ENCODE data around the gene OTULIN. TPM values are rescaled to one million over a fixed set of nuclear protein-coding genes. Genes with fewer than 3 reads are reported as not detected.

The OTULIN gene
- total RNA-seq, 1 donor from 2014 or later, result 28.1 TPM

DNA sequence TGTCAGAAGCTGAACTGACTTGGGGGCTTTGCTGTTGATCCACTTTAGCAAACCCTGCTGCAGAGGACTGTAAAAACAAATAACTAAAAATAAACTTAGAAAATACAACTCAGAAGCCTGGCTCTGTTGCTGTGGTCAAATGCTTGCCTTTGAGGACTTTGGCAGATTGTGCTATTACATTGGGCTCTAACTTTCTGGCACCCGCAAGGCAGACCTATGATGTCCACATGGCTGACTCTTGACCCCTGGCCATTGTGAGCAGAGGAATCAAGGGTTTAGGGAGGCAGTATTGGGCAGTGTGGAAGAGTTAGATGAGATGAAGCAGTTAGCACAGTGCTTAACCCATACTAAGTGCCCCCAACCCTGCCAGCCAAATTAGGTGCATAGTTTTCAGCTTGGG lies 34.0 kb downstream of the OTULIN start:
- Mint-ChIP-seq H3K27me3 (ENCODE audit: low read depth, unreplicated experiment) (no peaks in the 10 kb centered on the region), H3K9me3 (ENCODE audit: unreplicated experiment) (no peaks in the 10 kb centered on the region), H3K27ac (ENCODE audit: unreplicated experiment) (no peak overlapping the region), H3K4me3 (ENCODE audit: unreplicated experiment) (no peak overlapping the region), H3K36me3 (ENCODE audit: low read depth, unreplicated experiment) (peaks cover 23% of the 10 kb centered on the region), H3K4me1 (ENCODE audit: low read depth, unreplicated experiment) (peaks cover 9% of the 10 kb centered on the region)
- Histone ChIP-seq H2AFZ (ENCODE audit: low read depth, low read length) (no peak overlapping the region), H3K9ac (ENCODE audit: low read length) (no peak overlapping the region), H3K79me2 (ENCODE audit: insufficient read depth, low read length) (no peaks in the 10 kb centered on the region), H3K4me1 (ENCODE audit: insufficient read depth, low read length) (no peaks in the 10 kb centered on the region), H3K27me3 (ENCODE audit: insufficient read depth, low read length) (no peaks in the 10 kb centered on the region), H3K27ac (ENCODE audit: low read depth, low read length) (no peak overlapping the region), H3K4me2 (ENCODE audit: low read length) (no peak overlapping the region), H3K9me3 (ENCODE audit: insufficient read depth, low read depth, low read length) (no peaks in the 10 kb centered on the region), H3K4me3 (ENCODE audit: insufficient read depth, low read depth, low read length) (no peak overlapping the region), H4K20me1 (ENCODE audit: insufficient read depth, low read length) (no peaks in the 10 kb centered on the region), H3K36me3 (ENCODE audit: insufficient read depth, low read length) (peaks cover 14% of the 10 kb centered on the region)
- TF ChIP-seq, protein P1, sequence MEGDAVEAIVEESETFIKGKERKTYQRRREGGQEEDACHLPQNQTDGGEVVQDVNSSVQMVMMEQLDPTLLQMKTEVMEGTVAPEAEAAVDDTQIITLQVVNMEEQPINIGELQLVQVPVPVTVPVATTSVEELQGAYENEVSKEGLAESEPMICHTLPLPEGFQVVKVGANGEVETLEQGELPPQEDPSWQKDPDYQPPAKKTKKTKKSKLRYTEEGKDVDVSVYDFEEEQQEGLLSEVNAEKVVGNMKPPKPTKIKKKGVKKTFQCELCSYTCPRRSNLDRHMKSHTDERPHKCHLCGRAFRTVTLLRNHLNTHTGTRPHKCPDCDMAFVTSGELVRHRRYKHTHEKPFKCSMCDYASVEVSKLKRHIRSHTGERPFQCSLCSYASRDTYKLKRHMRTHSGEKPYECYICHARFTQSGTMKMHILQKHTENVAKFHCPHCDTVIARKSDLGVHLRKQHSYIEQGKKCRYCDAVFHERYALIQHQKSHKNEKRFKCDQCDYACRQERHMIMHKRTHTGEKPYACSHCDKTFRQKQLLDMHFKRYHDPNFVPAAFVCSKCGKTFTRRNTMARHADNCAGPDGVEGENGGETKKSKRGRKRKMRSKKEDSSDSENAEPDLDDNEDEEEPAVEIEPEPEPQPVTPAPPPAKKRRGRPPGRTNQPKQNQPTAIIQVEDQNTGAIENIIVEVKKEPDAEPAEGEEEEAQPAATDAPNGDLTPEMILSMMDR (IDR thresholded peaks at IDR 0.05; ENCODE audit: insufficient read depth, low read depth, low read length), result no peak
- TF ChIP-seq EZH2 (IDR thresholded peaks at IDR 0.05; ENCODE audit: insufficient read depth, low read length), result no peak
- FAIRE-seq, result no peak
- DNase-seq (ENCODE audit: low read depth), result no peak

GRCh38 chr5:14699159-14699558 lies 34.6 kb downstream of the OTULIN start:
- H3K4me2 ChIP-seq (ENCODE audit: low read length), result no peak overlapping the region
- Mint-ChIP-seq H3K36me3 (ENCODE audit: low read depth, unreplicated experiment) (peaks cover 20% of the 10 kb centered on the region), H3K9me3 (ENCODE audit: unreplicated experiment) (no peaks in the 10 kb centered on the region), H3K27me3 (ENCODE audit: low read depth, unreplicated experiment) (no peaks in the 10 kb centered on the region), H3K4me3 (ENCODE audit: unreplicated experiment) (no peak overlapping the region), H3K4me1 (ENCODE audit: low read depth, unreplicated experiment) (peaks cover 9% of the 10 kb centered on the region), H3K27ac (ENCODE audit: unreplicated experiment) (no peak overlapping the region)
- H2AFZ ChIP-seq (ENCODE audit: low read depth, low read length), result no peak overlapping the region
- no peak overlapping the region for H3K9ac ChIP-seq (ENCODE audit: low read length)
- FAIRE-seq (no peak), DNase-seq (ENCODE audit: low read depth) (no peak)
- H3K4me3 ChIP-seq (ENCODE audit: insufficient read depth, low read depth, low read length), result no peak overlapping the region
- no peaks in the 10 kb centered on the region for H3K4me1 ChIP-seq (ENCODE audit: insufficient read depth, low read length)
- H3K27me3 ChIP-seq (ENCODE audit: insufficient read depth, low read length), result no peaks in the 10 kb centered on the region
- no peaks in the 10 kb centered on the region for H3K9me3 ChIP-seq (ENCODE audit: insufficient read depth, low read depth, low read length)
- H3K79me2 ChIP-seq (ENCODE audit: insufficient read depth, low read length), result no peaks in the 10 kb centered on the region
- H4K20me1 ChIP-seq (ENCODE audit: insufficient read depth, low read length), result no peaks in the 10 kb centered on the region
- H3K36me3 ChIP-seq (ENCODE audit: insufficient read depth, low read length), result peaks cover 9% of the 10 kb centered on the region
- TF ChIP-seq, protein P1 (IDR thresholded peaks at IDR 0.05; ENCODE audit: insufficient read depth, low read depth, low read length), result no peak
- TF ChIP-seq EZH2 (IDR thresholded peaks at IDR 0.05; ENCODE audit: insufficient read depth, low read length), result no peak
- no peak overlapping the region for H3K27ac ChIP-seq (ENCODE audit: low read depth, low read length)

GRCh38 chr5:14699807-14700400 lies 35.4 kb downstream of the OTULIN start:
- no peak overlapping the region for H3K4me3 Mint-ChIP-seq (ENCODE audit: unreplicated experiment)
- no peak for FAIRE-seq
- TF ChIP-seq EZH2 (IDR thresholded peaks at IDR 0.05; ENCODE audit: insufficient read depth, low read length), result no peak
- TF ChIP-seq, protein P1 (IDR thresholded peaks at IDR 0.05; ENCODE audit: insufficient read depth, low read depth, low read length), result no peak
- H3K9ac ChIP-seq (ENCODE audit: low read length), result no peak overlapping the region
- H3K4me1 Mint-ChIP-seq (ENCODE audit: low read depth, unreplicated experiment), result peaks cover 9% of the 10 kb centered on the region
- H4K20me1 ChIP-seq (ENCODE audit: insufficient read depth, low read length), result no peaks in the 10 kb centered on the region
- H3K4me3 ChIP-seq (ENCODE audit: insufficient read depth, low read depth, low read length), result no peak overlapping the region
- no peak overlapping the region for H2AFZ ChIP-seq (ENCODE audit: low read depth, low read length)
- peaks cover 20% of the 10 kb centered on the region for H3K36me3 Mint-ChIP-seq (ENCODE audit: low read depth, unreplicated experiment)
- H3K9me3 Mint-ChIP-seq (ENCODE audit: unreplicated experiment), result no peaks in the 10 kb centered on the region
- no peaks in the 10 kb centered on the region for H3K79me2 ChIP-seq (ENCODE audit: insufficient read depth, low read length)
- no peak for DNase-seq (ENCODE audit: low read depth)
- H3K27ac Mint-ChIP-seq (ENCODE audit: unreplicated experiment), result no peak overlapping the region
- H3K4me2 ChIP-seq (ENCODE audit: low read length), result no peak overlapping the region
- H3K4me1 ChIP-seq (ENCODE audit: insufficient read depth, low read length), result no peaks in the 10 kb centered on the region
- H3K9me3 ChIP-seq (ENCODE audit: insufficient read depth, low read depth, low read length), result no peaks in the 10 kb centered on the region
- no peaks in the 10 kb centered on the region for H3K27me3 ChIP-seq (ENCODE audit: insufficient read depth, low read length)
- no peaks in the 10 kb centered on the region for H3K27me3 Mint-ChIP-seq (ENCODE audit: low read depth, unreplicated experiment)
- H3K36me3 ChIP-seq (ENCODE audit: insufficient read depth, low read length), result peaks cover 9% of the 10 kb centered on the region
- H3K27ac ChIP-seq (ENCODE audit: low read depth, low read length), result no peak overlapping the region

Measured in astrocyte (in vitro differentiated cells and primary cell).